ENCODE results near the gene NTSR1.
"Not testable (repeated sequence)": the region's sequence is repeated elsewhere in the genome, so short reads cannot be mapped to it uniquely, and the experiment has no call there.

Gene NTSR1

GRCh38 chr20:62671765-62672164, 36.9 kb upstream of the NTSR1 start:
- no peak for DNase-seq

DNA sequence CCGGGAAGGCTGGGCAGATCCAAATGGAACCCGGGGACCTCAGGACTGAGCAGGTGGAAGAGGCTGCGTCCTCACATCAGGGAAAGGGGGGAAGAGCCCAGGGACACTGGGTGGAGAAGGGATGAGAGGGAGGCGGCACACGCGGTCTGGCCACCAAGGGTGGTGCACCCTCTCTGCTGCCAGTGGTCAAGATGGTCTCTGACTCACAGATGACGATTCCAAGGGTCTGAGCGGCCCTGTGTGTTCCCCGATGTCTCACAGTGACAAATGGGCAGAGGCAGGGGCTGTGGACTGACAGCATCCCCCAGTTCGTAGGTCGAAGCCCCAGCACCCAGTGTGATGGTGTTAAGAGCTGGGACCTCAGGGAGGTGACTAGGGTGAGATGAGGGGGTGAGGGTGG, 34.3 kb upstream of the NTSR1 start:
- DNase-seq, result no peak

DNA sequence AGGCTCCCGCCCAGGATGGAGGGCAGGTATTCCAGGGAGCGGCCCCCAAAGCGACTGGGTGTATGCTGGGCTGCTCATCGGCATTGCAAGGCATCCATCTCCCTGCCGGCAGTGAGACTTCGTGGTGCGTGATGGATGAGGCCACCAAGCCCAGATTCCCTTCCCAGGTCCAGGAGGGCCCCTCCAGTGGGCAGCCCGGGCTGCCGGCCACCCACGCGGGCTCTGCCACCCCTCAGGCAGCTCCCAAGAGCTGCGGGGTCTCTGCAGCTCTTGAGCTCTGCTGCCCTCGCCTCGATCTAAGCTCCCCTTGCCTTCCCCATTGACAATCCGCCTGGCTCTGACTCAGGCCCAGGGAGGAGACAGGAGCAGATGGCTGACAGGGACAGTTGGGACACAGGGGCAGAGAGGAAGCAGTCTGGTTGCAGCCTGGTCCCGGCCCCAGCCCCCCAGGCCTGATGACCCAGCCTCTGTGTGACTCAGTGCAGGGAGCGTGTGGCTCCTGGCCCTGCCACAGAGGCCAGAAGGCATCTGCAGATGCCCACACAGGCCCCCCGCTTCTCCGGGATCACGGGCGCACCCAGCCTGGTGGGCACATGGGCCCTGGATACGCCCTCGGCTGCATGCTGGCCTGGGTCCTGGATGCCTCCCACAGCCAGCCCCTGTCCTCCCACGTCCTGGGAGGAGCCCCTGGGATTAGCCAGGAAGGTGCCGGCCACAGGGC, 33.3 kb upstream of the NTSR1 start:
- DNase-seq, result no peak

GRCh38 chr20:62675877-62676260, 32.8 kb upstream of the NTSR1 start:
- no peak for DNase-seq

DNA sequence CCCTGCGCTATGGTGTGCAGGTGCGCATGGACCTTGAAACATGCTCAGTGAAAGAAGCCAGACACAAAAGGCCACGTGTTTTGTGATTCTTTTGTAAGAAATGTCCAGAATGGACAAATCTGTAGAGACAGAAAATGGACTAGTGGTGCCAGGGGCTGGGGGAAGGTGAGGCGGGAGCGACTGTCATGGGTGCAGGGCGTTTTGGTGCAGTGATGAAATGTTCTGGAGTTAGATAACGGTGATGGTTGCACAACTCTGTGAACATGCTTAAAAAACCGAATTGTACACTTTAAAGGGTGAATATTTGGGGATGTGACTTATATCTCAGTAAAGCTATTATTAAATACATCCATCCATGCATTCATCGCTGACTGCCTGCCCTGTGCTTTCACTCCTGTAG, 31.7 kb upstream of the NTSR1 start:
- no peak for DNase-seq

DNA sequence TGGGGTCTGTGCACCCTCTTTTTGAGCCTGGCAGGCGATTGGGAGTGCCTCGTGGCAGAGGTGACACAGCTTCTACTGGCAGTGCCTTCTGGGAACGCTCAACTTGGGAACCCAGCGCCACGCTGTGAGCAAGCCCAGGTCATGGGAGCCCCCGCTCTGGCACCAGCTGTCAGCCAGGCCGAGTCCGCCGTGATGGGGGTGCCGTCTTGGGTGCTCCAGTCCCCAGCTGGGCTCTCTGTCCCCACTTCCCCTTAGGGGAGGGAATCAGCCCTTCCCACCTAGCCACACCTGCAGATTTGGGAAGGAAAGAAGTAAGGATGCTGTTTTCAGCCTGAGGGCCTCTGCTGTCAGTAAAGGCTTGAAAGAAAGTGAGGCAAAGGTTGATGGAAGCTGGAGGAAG, 31.0 kb upstream of the NTSR1 start:
- no peak for DNase-seq

DNA sequence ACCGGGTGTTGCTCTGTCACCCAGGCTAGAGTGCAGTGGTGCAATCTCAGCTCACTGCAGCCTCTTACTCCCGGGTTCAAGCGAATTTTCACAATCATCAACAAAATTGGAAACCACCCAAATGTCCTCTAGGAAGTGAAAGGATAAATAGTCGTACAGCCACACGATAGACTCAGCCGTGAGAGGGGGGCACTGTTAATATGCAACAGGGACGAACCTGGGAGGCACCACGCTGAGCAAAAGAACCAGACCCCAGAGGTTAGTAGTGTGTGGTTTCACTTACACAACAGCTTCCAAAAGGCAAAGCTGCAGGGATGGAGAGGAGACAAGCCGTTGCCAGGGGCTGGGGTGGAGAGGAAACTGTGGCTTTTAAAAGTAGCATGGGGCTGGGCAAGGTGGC, 30.1 kb upstream of the NTSR1 start:
- no peak for DNase-seq

- DNase-seq, result no peak
These were observed 28.6 kb upstream of the NTSR1 start for GRCh38 chr20:62679978-62680589.

DNA sequence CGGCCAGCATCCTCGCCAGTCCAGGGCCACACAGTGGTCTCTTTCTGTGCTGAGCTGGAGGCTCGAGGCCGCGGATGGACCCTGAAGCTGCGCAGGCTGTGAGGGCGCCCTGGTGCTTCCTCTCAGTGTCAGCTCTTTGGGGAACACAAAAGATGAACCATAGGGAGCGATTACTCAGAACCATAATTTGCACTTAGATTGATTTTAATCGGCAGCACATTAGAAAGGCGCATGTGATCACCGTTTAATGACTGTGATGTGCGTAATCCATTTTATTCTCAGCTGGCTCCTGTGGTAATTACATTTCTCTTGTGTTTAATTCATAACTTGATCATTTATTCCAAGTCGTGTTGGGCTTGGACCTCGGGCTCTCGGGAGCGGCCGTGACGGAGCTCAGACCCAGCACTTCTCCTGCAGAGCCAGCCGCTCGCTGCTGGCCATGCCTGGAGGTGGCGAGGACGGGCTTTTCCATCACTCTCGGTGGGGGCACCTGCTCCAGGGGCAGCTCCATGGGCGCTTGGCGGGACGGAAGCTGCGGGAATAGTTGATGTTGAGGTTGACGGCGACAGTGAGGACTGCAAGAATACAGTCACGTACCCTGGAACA, 25.6 kb upstream of the NTSR1 start:
- no peak for DNase-seq

- not testable (repeated sequence) for DNase-seq
These were observed 24.8 kb upstream of the NTSR1 start for GRCh38 chr20:62683660-62684322.

- DNase-seq, result no peak
These were observed 23.7 kb upstream of the NTSR1 start for GRCh38 chr20:62684981-62685380.

DNA sequence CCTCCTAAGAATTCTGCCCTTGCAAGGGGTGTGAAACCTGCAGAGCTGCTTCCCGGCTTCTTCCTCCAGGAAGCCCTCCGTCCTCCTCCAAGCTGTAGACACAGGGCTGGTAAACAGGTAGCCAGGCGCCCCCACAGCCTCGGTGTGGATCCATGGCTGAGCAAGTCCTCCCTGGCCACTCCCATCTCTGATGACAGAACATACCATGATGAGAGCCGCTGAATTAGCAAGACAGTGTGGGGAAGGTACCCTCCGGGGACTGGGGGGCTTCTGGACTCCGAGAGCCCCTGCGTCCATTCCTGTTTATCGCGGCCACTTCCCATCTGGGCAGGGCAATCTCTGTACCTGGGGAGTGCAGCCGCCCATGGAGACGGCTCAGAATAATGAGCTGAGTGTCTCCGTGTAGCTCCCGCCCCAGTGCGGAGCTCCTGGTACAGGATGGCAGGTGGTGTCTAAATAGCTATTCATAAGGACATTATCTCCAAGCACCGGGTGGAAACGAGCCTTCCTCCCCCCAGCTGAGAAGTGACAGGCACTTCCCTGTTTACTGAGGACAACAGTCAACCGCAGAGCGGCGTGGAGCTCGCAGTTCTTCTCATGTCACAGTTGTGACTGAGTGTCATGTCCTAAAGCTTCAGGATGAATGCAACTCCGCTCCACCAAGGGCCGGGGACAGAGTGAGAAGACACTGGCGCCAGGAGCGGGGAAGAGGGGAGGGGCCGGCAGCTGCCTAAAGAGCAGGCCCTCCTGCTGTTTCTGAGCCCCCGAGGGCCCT, 22.7 kb upstream of the NTSR1 start:
- DNase-seq, result peak in 9 of 58 donors; percentile 13 to 41 (median 29)

- DNase-seq, result no peak
These were observed 21.5 kb upstream of the NTSR1 start for GRCh38 chr20:62686869-62687830.

DNA sequence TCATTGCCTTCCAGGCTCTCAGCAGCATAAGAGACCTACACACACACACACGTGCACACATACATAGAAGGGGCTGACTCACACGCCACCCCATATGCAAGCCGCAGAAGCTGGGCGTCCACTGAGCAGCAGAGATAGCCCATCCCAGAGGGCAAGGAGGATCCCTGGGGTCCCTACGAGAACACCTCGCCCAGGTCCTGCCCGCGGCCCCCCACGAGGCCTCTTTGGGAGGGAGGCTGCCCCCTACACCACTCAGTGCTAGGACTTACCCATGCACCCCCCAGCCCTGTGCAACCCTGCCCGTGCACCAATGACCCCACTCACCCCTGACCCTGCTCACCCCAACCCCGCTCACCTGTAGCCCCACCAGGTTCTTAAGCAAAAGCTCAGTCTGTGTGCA, 20.6 kb upstream of the NTSR1 start:
- DNase-seq, result no peak

- no peak for DNase-seq
These were observed 19.7 kb upstream of the NTSR1 start for GRCh38 chr20:62688855-62689460.

DNA sequence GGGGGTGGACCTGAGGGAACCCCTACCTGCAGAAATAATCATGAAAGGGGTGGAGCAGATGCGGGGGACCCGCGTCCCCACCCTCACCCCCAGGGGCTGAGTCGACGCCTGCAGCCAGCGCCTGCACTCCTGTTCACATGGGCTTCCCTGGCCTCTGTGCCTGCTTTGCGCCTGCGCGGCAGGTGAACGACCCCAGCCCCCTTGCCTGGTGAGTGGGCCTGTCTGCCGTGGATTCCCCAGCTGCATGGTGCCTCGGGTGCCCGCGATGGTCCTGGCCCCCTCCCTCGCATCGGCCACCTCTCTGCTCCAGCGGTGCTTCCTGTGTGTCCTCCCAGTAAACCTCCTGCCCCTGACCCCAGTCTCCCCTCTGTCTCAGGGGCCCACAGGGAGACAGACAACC, 18.8 kb upstream of the NTSR1 start:
- DNase-seq, result no peak

DNA sequence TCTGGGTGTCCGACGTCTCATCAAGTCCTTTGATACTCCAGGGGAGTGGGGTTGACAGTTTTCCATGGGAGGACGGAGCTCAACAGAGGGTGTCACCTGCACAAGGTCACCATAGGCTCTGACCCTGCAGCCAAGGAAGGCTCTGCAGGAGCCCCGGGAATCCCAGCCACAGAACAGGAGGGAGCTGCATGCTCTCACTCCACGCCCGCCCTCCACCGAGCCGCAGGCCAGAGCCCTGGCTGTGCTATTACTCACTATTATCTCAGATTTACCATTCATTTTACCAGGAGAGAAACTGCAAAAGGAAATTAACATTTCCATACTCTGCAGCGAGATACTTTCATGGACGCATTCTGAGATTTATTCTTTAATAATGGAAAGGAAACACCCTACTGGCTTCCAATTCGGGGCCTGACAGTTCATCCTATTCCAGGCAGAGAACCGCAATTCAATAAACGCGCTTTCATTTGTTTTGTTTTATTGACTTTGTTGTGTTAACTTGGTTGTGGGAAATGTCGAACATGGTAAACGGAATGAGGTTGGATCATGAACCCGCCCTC, 18.3 kb upstream of the NTSR1 start:
- DNase-seq, result no peak

- DNase-seq, result no peak
These were observed 17.1 kb upstream of the NTSR1 start for GRCh38 chr20:62691487-62691886.

DNA sequence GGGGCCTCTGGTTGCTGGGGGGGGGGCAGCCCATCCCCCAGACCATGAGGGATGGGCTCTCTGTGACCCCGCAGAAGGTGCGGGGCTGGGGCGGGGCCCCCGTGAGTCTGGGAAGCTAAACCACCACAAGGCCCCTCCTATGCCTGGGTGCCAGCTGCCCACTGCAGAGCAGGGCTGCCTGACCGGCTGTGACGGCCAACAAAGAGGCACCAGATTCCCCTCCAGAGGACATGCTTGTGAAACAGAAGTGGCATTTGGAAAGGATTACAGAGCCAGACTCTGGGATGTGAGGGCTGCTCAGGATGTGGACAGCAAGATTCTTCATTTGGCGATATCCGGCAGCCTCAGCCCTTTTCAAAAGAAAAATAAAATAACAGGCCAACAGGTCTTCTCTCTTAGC, 16.5 kb upstream of the NTSR1 start:
- peak in 11 of 58 donors; percentile 10 to 50 (median 22) for DNase-seq
